Measurements from ENCODE around the gene CYP8B1. TPM values are rescaled to one million over a fixed set of nuclear protein-coding genes. Genes with fewer than 3 reads are reported as not detected.

CYP8B1 gene
- total and polyA plus RNA-seq, 2 of the 8 experiments (the other 6 are each of a cell fraction or from before 2014, with no cell fraction given) = not detected

- DNase-seq (ENCODE audit: low read depth in 1 of 2, low spot score in 2 of 2) = peak in 1 of 2 experiments; percentile 26
- no peak overlapping the region for H3K56ac ChIP-seq (replicated peaks; ENCODE audit: insufficient read length, low read depth, low read length)
- no peak overlapping the region for H2AK5ac ChIP-seq (ENCODE audit: low read depth, low read length)
- H4K5ac ChIP-seq (ENCODE audit: insufficient read length, low read depth, low read length) = no peak overlapping the region
- no peak overlapping the region for H3K27ac ChIP-seq (ENCODE audit: low read depth, low read length)
- no peaks in the 10 kb centered on the region for H3K27me3 ChIP-seq (replicated peaks in 1 of 4; ENCODE audit: control insufficient read depth in 3 of 4, extremely low read depth in 1 of 4, insufficient read depth in 3 of 4, low read length in 3 of 4)
- H3K79me1 ChIP-seq (ENCODE audit: low read depth, low read length) = no peaks in the 10 kb centered on the region
- FAIRE-seq = no peak
- H2BK12ac ChIP-seq (ENCODE audit: low read depth, low read length) = no peak overlapping the region
- no peak overlapping the region for H4K91ac ChIP-seq (replicated peaks; ENCODE audit: insufficient read length, low read length)
- H2BK15ac ChIP-seq (ENCODE audit: low read length) = no peak overlapping the region
- H3K23me2 ChIP-seq (ENCODE audit: low read depth, low read length) = no peaks in the 10 kb centered on the region
- no peak overlapping the region for H3K4me3 ChIP-seq (ENCODE audit: extremely low read depth in 1 of 4, insufficient read depth in 2 of 4, low read depth in 3 of 4, low read length in 4 of 4)
- no peaks in the 10 kb centered on the region for H3K36me3 ChIP-seq (ENCODE audit: control insufficient read depth in 2 of 4, insufficient read depth in 4 of 4, low read length in 3 of 4)
- no peaks in the 10 kb centered on the region for H3K79me2 ChIP-seq (ENCODE audit: control insufficient read depth in 1 of 2, insufficient read depth in 2 of 2, low read length in 2 of 2)
- no peaks in the 10 kb centered on the region for H4K20me1 ChIP-seq (replicated peaks in 1 of 2; ENCODE audit: control insufficient read depth in 1 of 2, insufficient read depth in 2 of 2, low read length in 2 of 2)
- ChIA-PET POLR2A (ENCODE audit: partially characterized antibody) (no interaction called here), CTCF (ENCODE audit: partially characterized antibody) (interaction anchor here (0.7 to 0.9 kb wide), 2 partner anchors 16 to 35 kb away, joined by 3 to 6 read pairs; no protein-coding TSS in a partner anchor)
- H3K4me2 ChIP-seq (ENCODE audit: insufficient read depth in 1 of 2, low read depth in 2 of 2, low read length in 2 of 2) = no peak overlapping the region
- H3K14ac ChIP-seq (ENCODE audit: insufficient read length) = no peak overlapping the region
- H3K9ac ChIP-seq (replicated peaks in 1 of 4; ENCODE audit: extremely low read depth in 1 of 4, low read depth in 3 of 4, low read length in 3 of 4) = no peak overlapping the region
- no peak overlapping the region for H3K18ac ChIP-seq (ENCODE audit: extremely low read depth, low read length)
- no peak overlapping the region for H2BK5ac ChIP-seq (ENCODE audit: low read depth, low read length)
- WGBS, 2 experiments (ENCODE audit: extremely low coverage in 1 of 2, insufficient coverage in 1 of 2, insufficient read length in 1 of 2, insufficient replicate concordance in 2 of 2, low coverage in 1 of 2, low lambda C conversion rate in 2 of 2, missing lambda C conversion rate in 1 of 2) = 68% methylated on average over 5 of the region's 5 CpGs; no CpG with 5 or more reads in 1 of the 2 experiments
- H2BK120ac ChIP-seq (replicated peaks; ENCODE audit: low read depth, low read length) = no peak overlapping the region
- no peak overlapping the region for H2BK20ac ChIP-seq (ENCODE audit: low read length)
- H3K23ac ChIP-seq (ENCODE audit: insufficient read length) = no peak overlapping the region
- H3K9me3 ChIP-seq (ENCODE audit: insufficient read depth in 2 of 2, low read depth in 1 of 2, low read length in 1 of 2) = no peaks in the 10 kb centered on the region
- H3K4me1 ChIP-seq (replicated peaks in 1 of 4; ENCODE audit: control insufficient read depth in 3 of 4, insufficient read depth in 4 of 4, low read length in 3 of 4) = peaks cover 0 to 16% (median 4%) of the 10 kb centered on the region in 4 experiments; a peak in 6 of 7 replicates
- no peak overlapping the region for H3K4ac ChIP-seq (replicated peaks; ENCODE audit: insufficient read length, low read depth, low read length)
- H2AFZ ChIP-seq (ENCODE audit: low read length) = 0 out of 2 replicates have a peak overlapping the region, but pooled peaks have one; percentile 4
- no peak overlapping the region for H4K8ac ChIP-seq (ENCODE audit: extremely low read depth, insufficient read depth, low read length)
- TF ChIP-seq CEBPB (IDR thresholded peaks at IDR 0.05; ENCODE audit: low read depth, low read length) (no peak), EZH2 (IDR thresholded peaks at IDR 0.05; ENCODE audit: low read depth, low read length, severe bottlenecking) (no peak), SRF (IDR thresholded peaks at IDR 0.05; ENCODE audit: low read depth, low read length) (no peak), RBBP5 (IDR thresholded peaks at IDR 0.05; ENCODE audit: borderline replicate concordance, low read depth, low read length) (no peak), TAF1 (IDR thresholded peaks at IDR 0.05; ENCODE audit: low read depth, low read length) (no peak), RNF2 (IDR thresholded peaks at IDR 0.05; ENCODE audit: borderline replicate concordance, low read depth, low read length, missing control alignments, poor library complexity, severe bottlenecking) (no peak), E2F6 (IDR thresholded peaks at IDR 0.05) (no peak), CHD2 (IDR thresholded peaks at IDR 0.05; ENCODE audit: low read length) (no peak), KDM1A (IDR thresholded peaks at IDR 0.05; ENCODE audit: borderline replicate concordance, low read length) (no peak)
- TF ChIP-seq, protein P1, sequence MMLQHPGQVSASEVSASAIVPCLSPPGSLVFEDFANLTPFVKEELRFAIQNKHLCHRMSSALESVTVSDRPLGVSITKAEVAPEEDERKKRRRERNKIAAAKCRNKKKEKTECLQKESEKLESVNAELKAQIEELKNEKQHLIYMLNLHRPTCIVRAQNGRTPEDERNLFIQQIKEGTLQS (IDR thresholded peaks at IDR 0.05; ENCODE audit: insufficient read depth, low read depth, low read length) = no peak
Observed at GRCh38 chr3:42846685-42847522, 28.8 kb downstream of the CYP8B1 start.

Measured in H1 (cell line).